GM06990 (cell line): ENCODE data around the gene DOCK9.

ENCODE experiments used
- DNase-seq: peaks from one replicate; pipeline ENCODE4 v3.0.0-alpha.2; 2011; ENCODE audit not compliant: insufficient read length; ENCODE audit errors: extremely low read depth
- H3K27me3 ChIP-seq: replicated peaks from 2 replicates; pipeline ENCODE4 v1.6.0; 2011; ENCODE audit warnings: low read length; ENCODE audit not compliant: control insufficient read depth, insufficient read depth
- H3K36me3 ChIP-seq: 2 replicates; pipeline ENCODE4 v1.5.1; 2011; ENCODE audit warnings: low read length; ENCODE audit not compliant: control insufficient read depth, insufficient read depth
- H3K4me3 ChIP-seq: replicated peaks from 2 replicates; pipeline ENCODE4 v1.5.1; 2011; ENCODE audit warnings: low read depth, mild to moderate bottlenecking, control low read depth, low read length
- CTCF ChIP-seq: IDR thresholded peaks from 2 replicates; pipeline ENCODE4 v1.5.1; 2011; ENCODE audit warnings: low read length, control low read depth, mild to moderate bottlenecking, inconsistent platforms; ENCODE audit not compliant: insufficient read depth, poor library complexity, severe bottlenecking

DOCK9 gene

GRCh38 chr13:98915981-98916380 lies 61.9 kb downstream of the DOCK9 start:
- Histone ChIP-seq H3K4me3 (no peak overlapping the region), H3K27me3 (no peaks in the 10 kb centered on the region), H3K36me3 (no peaks in the 10 kb centered on the region)
- no peak for TF ChIP-seq CTCF
- no peak for DNase-seq

- Histone ChIP-seq H3K27me3 (no peaks in the 10 kb centered on the region), H3K36me3 (no peaks in the 10 kb centered on the region), H3K4me3 (no peak overlapping the region)
- no peak for TF ChIP-seq CTCF
- no peak for DNase-seq
Observed at GRCh38 chr13:98915563-98915962, 62.3 kb downstream of the DOCK9 start.

- no peak for TF ChIP-seq CTCF
- H3K27me3 ChIP-seq, result no peaks in the 10 kb centered on the region
- no peak overlapping the region for H3K4me3 ChIP-seq
Observed at GRCh38 chr13:98913741-98914140, 64.1 kb downstream of the DOCK9 start.

GRCh38 chr13:98912846-98913245 lies 65.0 kb downstream of the DOCK9 start:
- Histone ChIP-seq H3K4me3 (no peak overlapping the region), H3K36me3 (no peaks in the 10 kb centered on the region), H3K27me3 (no peaks in the 10 kb centered on the region)
- DNase-seq, result no peak
- TF ChIP-seq CTCF, result no peak

More at GRCh38 chr13:98913741-98914140, 64.1 kb downstream of the DOCK9 start:
- DNase-seq, result no peak
- no peaks in the 10 kb centered on the region for H3K36me3 ChIP-seq

- H3K27me3 ChIP-seq, result no peaks in the 10 kb centered on the region; the same call in 1 of the 2 replicates
- no peaks in the 10 kb centered on the region for H3K36me3 ChIP-seq
- TF ChIP-seq CTCF, result no peak
- DNase-seq, result peak; percentile 10
- no peak overlapping the region for H3K4me3 ChIP-seq
Observed at GRCh38 chr13:98910501-98910951, 67.3 kb downstream of the DOCK9 start.

- no peak for TF ChIP-seq CTCF
- Histone ChIP-seq H3K4me3 (no peak overlapping the region), H3K36me3 (no peaks in the 10 kb centered on the region), H3K27me3 (no peaks in the 10 kb centered on the region; the same call in 1 of the 2 replicates)
- no peak for DNase-seq
Observed at GRCh38 chr13:98909016-98909415, 68.8 kb downstream of the DOCK9 start.
